GM18499 (cell line): ENCODE measurements around the gene CAMK4.

ENCODE experiments used
- ATAC-seq: cut with Tn5 transposase; IDR thresholded peaks from one replicate; pipeline ENCODE4 v1.9.1; 2021; ENCODE audit warnings: moderate number of reproducible peaks; ENCODE audit not compliant: insufficient read depth, unreplicated experiment

Gene CAMK4

GRCh38 chr5:111512375-111513130, 288.4 kb downstream of the CAMK4 start, which contains the start of gene STARD4:
STARD4 (minus strand) TSS chr5:111512535; CDS start chr5:111507433, 5,102 bp downstream.
- ATAC-seq: peak; percentile 85

- no peak for ATAC-seq
These were observed 288.9 kb downstream of the CAMK4 start for GRCh38 chr5:111513131-111513520.

- no peak for ATAC-seq
These were observed 289.9 kb downstream of the CAMK4 start for GRCh38 chr5:111514087-111514486.

- no peak for ATAC-seq
These were observed 293.8 kb downstream of the CAMK4 start for GRCh38 chr5:111517853-111518501.

DNA sequence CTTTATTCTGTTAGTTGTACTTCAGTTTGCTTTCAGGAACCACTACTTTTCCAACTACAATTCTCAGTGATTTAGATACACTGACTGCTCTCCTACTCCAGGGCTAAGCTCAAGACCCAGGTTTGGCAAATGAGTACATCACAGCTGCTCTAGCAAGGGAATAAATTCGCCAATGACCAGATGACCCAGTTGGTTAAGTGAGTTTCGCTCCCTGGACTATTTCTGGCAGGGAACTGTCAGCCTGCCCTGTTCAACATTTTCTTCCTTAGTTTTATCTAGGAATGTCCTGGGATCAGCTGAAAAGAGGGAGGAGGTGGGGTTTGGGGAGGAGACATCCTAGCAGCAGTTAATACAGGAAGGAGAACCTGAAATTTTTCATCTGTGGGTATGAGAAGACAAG, 294.6 kb downstream of the CAMK4 start:
- ATAC-seq: no peak

GRCh38 chr5:111520908-111521307, 296.7 kb downstream of the CAMK4 start:
- ATAC-seq: no peak

GRCh38 chr5:111528056-111528455, 303.9 kb downstream of the CAMK4 start:
- ATAC-seq: no peak

- ATAC-seq: no peak
These were observed 306.1 kb downstream of the CAMK4 start for GRCh38 chr5:111530298-111530740.

DNA sequence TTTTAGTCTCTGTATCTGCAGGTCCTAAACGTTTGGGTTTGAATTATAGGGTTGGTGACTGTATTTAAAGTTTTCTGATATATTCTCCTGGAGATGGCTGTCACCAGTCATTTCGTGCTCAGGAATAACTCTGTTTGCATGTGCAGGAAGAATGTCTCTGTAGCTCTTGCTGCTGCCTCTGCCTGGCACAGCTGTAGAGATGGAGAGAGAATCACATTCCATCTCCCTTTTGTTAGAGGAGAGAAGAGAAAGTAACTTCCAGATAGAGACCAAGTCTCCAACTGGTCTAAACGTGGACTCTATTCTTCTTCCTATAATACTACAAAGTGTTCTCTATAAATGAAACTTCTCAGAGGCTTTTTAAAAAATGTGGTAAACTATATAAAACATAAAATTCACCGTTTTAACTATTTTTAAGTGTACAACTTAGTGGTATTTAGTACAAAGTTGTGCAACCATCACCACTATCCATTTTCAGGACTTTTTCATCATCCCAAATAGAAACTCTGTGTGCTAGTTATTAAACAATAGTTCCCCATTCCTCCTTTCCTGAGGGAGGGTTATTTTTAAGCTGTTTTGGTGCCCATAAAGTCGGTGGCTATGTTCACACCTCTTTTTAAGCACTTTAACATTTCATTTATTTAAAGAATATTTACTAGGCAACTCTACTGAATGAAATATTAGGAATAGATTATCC, 308.9 kb downstream of the CAMK4 start:
- ATAC-seq: no peak

- no peak for ATAC-seq
These were observed 311.8 kb downstream of the CAMK4 start for GRCh38 chr5:111535879-111536549.

DNA sequence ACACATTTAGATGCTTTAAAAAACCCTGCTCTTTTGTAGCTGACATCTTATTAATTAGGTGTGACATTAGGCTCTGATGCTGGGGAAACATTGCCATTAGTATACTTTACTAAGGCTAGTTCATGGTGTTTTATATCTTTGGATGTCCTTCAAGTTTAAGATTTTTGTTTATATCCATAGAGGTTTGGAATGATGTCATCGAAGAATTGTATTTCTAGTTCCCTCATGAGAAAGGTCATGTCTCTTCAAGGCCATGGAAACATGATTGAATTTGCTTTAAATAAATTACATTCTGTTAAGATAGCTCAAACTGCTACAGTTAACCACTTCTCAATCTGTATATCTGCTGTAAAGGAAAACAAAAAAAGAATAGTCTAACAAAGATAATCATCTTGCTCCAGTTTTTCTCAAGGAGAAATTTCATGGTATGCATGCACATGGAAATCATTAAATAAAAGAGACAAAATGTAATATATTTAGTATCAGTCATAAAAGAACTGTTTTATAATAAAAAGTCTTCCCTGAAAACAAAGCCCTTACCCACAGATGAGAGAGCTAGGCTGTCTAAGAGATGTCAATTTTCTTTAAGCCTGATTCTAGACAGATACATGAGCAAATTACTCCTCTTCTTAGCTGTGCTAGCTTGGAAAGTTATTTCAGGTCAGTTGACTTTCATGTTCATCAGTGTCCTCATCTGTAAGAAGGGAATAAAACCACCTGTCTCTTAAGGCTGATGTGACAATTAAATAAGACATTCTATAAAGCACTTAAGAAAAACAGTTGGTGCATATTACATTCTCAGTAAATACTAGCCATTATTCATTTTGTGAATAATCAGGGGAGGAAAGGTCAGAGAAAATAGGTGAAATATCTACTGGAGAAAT, 313.2 kb downstream of the CAMK4 start:
- ATAC-seq: no peak
